ENCODE data around the gene TPD52L2. TPM values are rescaled to one million over a fixed set of nuclear protein-coding genes. Genes with fewer than 3 reads are reported as not detected.

Gene TPD52L2
- total RNA-seq, 1 experiment from 2014 or later: 147 TPM

GRCh38 chr20:63828124-63828523, 36.9 kb upstream of the TPD52L2 start:
- no peaks in the 10 kb centered on the region for H3K79me2 ChIP-seq (ENCODE audit: low read length)
- no TSS peak for BruUV-seq (replicated peaks)
- no peaks in the 10 kb centered on the region for H3K36me3 ChIP-seq (ENCODE audit: low read depth, low read length)
- POLR2A ChIA-PET (ENCODE audit: unreplicated experiment): no interaction called here
- H2AFZ ChIP-seq (ENCODE audit: low read length): no peak overlapping the region
- H3K4me2 ChIP-seq (ENCODE audit: low read length): no peak overlapping the region
- no peaks in the 10 kb centered on the region for H3F3A ChIP-seq (ENCODE audit: low read length, unreplicated experiment)
- intact Hi-C loops (cut with micrococcal nuclease): no loop called here
- no peak for TF ChIP-seq EZH2phosphoT487 (IDR thresholded peaks at IDR 0.05; ENCODE audit: borderline replicate concordance, low read length)
- TF ChIP-seq CTCF (conservative IDR thresholded peaks at IDR 0.05; ENCODE audit: low read depth, low read length): no peak
- TF ChIP-seq EZH2 (IDR thresholded peaks at IDR 0.05; ENCODE audit: low read length, unreplicated experiment): no peak
- no peak overlapping the region for H3K4me3 ChIP-seq (ENCODE audit: low read length)
- H3K9ac ChIP-seq (ENCODE audit: low read length): no peak overlapping the region
- no peaks in the 10 kb centered on the region for H3K27me3 ChIP-seq (ENCODE audit: low read length)
- H3K4me1 ChIP-seq (ENCODE audit: insufficient read depth, low read length): peaks cover 7% of the 10 kb centered on the region; the same call in 1 of the 2 replicates
- no peaks in the 10 kb centered on the region for H4K20me1 ChIP-seq (ENCODE audit: low read length)
- H3K9me3 ChIP-seq (ENCODE audit: low read length): no peaks in the 10 kb centered on the region
- CTCF ChIA-PET: no interaction called here
- H3K9me2 ChIP-seq (replicated peaks; ENCODE audit: low read length): no peaks in the 10 kb centered on the region
- ATAC-seq (no peak), DNase-seq (no peak)
- no peak overlapping the region for H3K27ac ChIP-seq (ENCODE audit: low read length)

- POLR2A ChIA-PET (ENCODE audit: unreplicated experiment): no interaction called here
- TF ChIP-seq CTCF (conservative IDR thresholded peaks at IDR 0.05; ENCODE audit: low read depth, low read length) (no peak), EZH2 (IDR thresholded peaks at IDR 0.05; ENCODE audit: low read length, unreplicated experiment) (no peak), EZH2phosphoT487 (IDR thresholded peaks at IDR 0.05; ENCODE audit: borderline replicate concordance, low read length) (no peak)
Observed at GRCh38 chr20:63828545-63828944, 36.5 kb upstream of the TPD52L2 start.

DNA sequence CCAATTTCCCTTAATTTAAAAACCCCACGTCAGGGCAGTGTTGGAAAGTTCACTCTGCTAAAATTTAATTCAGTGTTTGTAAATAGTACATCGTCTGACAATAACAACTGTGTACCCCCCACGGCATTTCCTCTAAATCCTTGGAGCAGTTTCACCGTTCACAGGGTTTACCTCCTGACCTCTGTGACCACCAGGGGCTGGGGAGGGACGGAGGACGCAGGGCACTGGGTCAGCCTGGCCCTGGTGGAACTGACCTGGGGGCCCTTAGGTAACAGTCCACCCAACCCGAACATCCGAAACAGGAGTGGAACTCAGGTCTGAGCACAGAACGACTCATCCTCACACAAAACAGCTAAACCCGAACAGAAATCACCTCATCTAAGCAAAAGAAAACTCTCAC, 36.1 kb upstream of the TPD52L2 start:
- no peaks in the 10 kb centered on the region for H3K27me3 ChIP-seq (ENCODE audit: low read length)
- ATAC-seq: no peak
- H3F3A ChIP-seq (ENCODE audit: low read length, unreplicated experiment): no peaks in the 10 kb centered on the region
- H3K4me1 ChIP-seq (ENCODE audit: insufficient read depth, low read length): peaks cover 7% of the 10 kb centered on the region; the same call in 1 of the 2 replicates
- H4K20me1 ChIP-seq (ENCODE audit: low read length): no peaks in the 10 kb centered on the region
- no peak overlapping the region for H2AFZ ChIP-seq (ENCODE audit: low read length)
- no TSS peak for BruUV-seq (replicated peaks)
- intact Hi-C loops (cut with micrococcal nuclease): no loop called here
- H3K79me2 ChIP-seq (ENCODE audit: low read length): no peaks in the 10 kb centered on the region
- peak overlapping the region; percentile 1; the same call in 1 of the 2 replicates for H3K4me2 ChIP-seq (ENCODE audit: low read length)
- H3K4me3 ChIP-seq (ENCODE audit: low read length): no peak overlapping the region
- POLR2A ChIA-PET (ENCODE audit: unreplicated experiment): no interaction called here
- no peak overlapping the region for H3K27ac ChIP-seq (ENCODE audit: low read length)
- H3K9ac ChIP-seq (ENCODE audit: low read length): no peak overlapping the region
- CTCF ChIA-PET: interaction anchor here (0.6 kb wide), 1 partner anchor 1277 kb away, joined by 4 read pairs; no protein-coding TSS in a partner anchor
- H3K9me3 ChIP-seq (ENCODE audit: low read length): no peaks in the 10 kb centered on the region
- DNase-seq: no peak
- H3K9me2 ChIP-seq (replicated peaks; ENCODE audit: low read length): no peaks in the 10 kb centered on the region
- no peak for TF ChIP-seq EZH2 (IDR thresholded peaks at IDR 0.05; ENCODE audit: low read length, unreplicated experiment)
- no peak for TF ChIP-seq EZH2phosphoT487 (IDR thresholded peaks at IDR 0.05; ENCODE audit: borderline replicate concordance, low read length)
- no peak for TF ChIP-seq CTCF (conservative IDR thresholded peaks at IDR 0.05; ENCODE audit: low read depth, low read length)
- H3K36me3 ChIP-seq (ENCODE audit: low read depth, low read length): no peaks in the 10 kb centered on the region

More at GRCh38 chr20:63828545-63828944, 36.5 kb upstream of the TPD52L2 start:
- Histone ChIP-seq H3K27me3 (ENCODE audit: low read length) (no peaks in the 10 kb centered on the region), H3K79me2 (ENCODE audit: low read length) (no peaks in the 10 kb centered on the region), H3K9ac (ENCODE audit: low read length) (no peak overlapping the region), H3K9me3 (ENCODE audit: low read length) (no peaks in the 10 kb centered on the region), H3K9me2 (replicated peaks; ENCODE audit: low read length) (no peaks in the 10 kb centered on the region), H2AFZ (ENCODE audit: low read length) (no peak overlapping the region), H4K20me1 (ENCODE audit: low read length) (no peaks in the 10 kb centered on the region), H3F3A (ENCODE audit: low read length, unreplicated experiment) (no peaks in the 10 kb centered on the region), H3K27ac (ENCODE audit: low read length) (no peak overlapping the region), H3K4me1 (ENCODE audit: insufficient read depth, low read length) (peaks cover 7% of the 10 kb centered on the region; the same call in 1 of the 2 replicates), H3K4me2 (ENCODE audit: low read length) (no peak overlapping the region), H3K4me3 (ENCODE audit: low read length) (no peak overlapping the region), H3K36me3 (ENCODE audit: low read depth, low read length) (no peaks in the 10 kb centered on the region)
- no TSS peak for BruUV-seq (replicated peaks)
- no peak for ATAC-seq
- intact Hi-C loops (cut with micrococcal nuclease): no loop called here
- CTCF ChIA-PET: no interaction called here
- DNase-seq: no peak

All from PC-3 (cell line).